HG02798 (cell line): Measurements from ENCODE around the gene TNS3.

Source experiments
- ATAC-seq: cut with Tn5 transposase; IDR thresholded peaks from one replicate; pipeline ENCODE4 v1.9.1; 2021; ENCODE audit warnings: mild to moderate bottlenecking; ENCODE audit not compliant: unreplicated experiment, poor library complexity

TNS3 gene

DNA sequence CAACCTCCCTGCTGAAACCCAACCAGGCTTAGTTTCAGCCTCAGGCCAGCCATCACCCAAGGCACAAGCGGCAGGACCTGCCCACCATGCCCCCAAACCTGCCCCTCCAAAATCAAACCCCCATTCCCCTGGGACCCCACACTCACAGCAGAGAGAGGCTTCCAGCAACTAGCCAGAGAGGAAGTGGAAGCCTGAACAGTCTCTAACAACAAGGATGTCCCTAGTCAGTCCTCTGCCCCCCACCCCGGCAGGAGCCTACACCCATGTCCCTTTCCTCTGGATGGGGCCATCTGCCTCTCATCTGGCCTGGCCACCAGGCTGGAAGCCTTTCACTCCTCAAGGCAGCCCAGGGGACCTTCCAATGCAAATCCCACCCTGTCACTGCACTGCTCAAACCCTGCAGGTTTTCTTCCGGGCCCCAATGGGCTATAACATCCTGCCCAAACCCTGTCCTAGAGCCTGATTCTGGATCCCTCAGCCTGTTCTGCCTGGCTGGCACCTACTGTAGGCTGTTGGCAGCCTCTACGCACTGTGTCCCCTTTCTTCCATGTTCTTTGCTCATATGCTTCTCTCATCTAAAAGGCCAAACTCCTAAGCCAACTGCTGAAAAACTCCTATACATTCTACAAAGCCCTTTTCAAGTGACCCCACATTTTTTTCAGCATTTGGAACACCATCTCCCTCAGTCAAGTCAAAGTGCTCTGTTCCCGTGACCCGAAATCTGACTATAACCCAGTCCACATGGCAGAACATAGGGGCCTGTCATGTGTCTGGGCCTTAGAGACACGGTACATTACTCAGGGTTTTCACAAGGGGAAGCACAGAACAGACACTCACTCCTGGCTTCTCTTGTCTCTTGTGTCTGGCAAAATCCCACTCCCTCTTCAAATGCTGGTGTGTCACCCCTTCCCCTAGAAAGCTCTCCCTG, 253.3 kb downstream of the TNS3 start:
- ATAC-seq, result no peak

DNA sequence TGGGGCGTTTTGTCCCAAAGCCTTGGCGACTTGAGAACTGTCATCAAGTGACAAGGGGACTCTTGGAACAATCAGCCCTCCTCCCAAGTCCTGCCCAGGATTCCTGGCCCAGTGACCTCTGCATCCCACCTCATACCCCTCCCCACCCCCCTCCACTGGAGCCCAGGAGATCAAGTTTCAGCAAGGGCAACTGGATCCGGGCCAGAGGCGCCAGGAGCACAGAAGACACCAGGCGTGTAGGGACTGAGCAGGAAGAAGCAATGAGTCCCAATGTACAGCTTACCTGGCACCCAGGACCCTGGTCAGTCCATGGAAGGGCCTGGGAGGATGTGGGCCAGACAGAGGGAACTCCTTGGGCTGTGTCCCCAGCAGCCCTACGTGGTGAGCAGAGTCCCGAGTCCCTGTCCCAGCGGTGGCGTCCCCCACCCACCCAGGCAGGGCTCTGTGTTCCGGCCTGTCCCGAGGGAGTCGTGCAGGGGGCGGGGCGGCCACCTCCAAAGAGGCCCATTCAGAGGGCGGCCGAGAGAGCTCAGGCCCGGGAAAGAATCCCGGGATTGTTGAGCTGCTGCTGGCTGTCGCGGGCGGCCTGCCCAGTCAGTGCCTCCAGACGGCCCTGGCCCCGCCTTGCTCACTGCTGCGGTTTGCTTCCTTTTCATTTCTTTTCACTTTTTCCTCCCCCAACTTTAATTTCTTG, 254.1 kb downstream of the TNS3 start:
- no peak for ATAC-seq

DNA sequence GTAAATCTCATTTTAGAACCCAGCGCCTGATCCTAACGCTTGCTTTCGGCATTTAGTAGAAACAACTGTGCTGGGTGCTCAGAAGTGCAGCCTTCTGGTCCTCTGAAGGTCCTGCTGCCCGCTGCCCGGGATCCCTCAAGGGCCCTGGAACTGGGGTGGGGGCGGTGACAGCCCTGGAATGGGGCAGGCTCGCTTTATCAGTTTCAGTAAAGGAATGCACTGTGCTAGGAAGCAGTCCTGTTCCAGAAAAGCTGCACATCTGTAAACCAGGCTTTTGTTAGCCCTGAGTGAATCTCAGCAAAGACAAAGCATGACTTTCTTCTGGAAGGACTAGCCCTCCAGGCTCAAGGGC, 254.6 kb downstream of the TNS3 start:
- ATAC-seq, result no peak

DNA sequence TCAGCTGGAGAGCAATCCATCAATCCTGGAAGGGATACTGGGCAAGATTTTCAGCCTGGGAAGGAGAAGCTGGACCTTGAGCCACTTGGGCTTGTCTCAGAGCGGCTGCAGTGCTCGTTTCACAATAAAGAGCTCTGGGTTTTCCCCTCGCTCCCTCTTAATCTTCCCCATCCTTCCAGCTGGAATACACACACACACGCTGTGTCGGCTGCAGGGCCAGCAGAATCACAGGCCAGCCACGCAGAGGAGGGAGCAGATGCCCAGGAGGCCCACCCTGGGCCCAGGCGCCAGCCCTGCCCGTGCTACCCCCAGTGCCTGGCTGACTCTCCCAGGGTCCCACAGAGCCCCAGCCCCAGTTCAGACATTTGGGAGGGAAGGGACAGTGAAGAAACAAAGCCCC, 255.1 kb downstream of the TNS3 start:
- ATAC-seq, result no peak

DNA sequence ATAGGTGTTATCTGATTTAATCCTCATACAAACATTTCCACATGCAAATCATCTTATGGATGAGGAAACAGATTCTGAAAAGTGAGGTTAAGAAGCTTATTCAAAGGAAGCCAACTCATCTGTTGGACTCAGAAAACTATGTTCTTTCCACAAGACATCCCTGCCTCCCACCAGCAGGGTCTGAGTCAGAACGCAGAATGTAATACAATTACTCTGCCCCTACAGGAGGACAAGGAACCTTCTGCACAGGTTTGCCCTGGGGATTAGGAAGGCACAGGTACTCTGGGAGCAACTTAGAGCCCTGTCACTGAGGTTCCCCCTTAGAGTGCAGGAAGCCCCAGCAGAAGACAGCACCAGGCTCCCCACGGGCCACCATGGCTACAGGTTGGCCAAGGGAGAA, 255.7 kb downstream of the TNS3 start:
- no peak for ATAC-seq

DNA sequence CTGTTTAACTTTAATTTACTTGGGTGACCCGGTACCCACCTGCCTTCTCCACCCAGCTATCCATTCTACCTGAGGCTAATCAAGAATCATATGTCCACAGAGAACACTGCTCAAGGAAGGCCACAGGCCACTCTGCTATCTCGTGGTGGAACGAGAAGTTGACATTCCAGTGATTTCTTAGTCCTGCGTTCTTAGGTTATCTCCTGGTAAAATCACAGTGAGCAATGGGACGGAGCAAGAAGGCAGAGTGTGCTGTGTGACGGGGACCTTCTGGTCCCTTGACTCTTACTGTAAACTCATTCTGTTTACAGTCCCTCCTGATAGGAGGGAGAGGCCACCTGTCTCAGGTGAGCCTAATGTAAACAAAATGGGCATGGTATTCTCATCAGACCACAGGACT, 256.6 kb downstream of the TNS3 start:
- no peak for ATAC-seq

DNA sequence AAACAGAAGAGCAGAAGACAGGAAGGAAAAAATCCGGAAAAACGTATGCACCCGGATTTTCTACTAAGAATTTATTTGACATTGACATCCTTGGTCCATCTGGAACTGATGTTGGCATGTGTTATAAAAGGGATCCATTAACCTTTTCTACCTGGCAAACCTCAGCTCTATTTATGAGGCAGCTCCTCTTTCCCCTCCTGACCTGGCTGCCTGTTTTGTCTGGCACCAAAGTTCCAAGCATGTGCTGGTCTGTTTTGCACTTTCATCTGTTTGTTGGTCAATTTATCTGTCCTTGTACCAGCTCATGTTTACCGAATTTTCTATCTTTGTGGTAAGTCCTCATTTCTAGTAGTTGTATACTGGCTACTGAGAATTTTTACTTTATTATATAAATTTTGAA, 258.0 kb downstream of the TNS3 start:
- no peak for ATAC-seq

DNA sequence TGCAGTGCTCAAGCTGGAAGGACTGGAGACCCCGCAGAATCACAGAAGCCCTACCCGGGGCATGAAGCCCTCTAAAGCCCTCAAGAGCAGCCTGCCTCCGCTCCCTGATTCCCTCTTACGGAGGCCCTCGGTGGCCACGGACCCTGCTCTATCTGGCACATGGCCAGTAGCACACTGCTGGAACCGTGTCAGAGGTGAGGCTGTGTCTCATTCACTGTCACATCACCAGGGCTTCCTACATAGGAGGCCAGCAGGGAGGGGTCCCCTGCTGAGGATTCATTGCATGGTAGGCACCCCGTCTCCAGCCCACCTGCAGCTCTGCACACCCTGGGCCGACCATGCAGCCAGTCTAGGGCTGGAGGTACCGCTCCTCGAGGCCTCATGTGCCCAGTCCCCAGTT, 259.2 kb downstream of the TNS3 start:
- ATAC-seq, result no peak

DNA sequence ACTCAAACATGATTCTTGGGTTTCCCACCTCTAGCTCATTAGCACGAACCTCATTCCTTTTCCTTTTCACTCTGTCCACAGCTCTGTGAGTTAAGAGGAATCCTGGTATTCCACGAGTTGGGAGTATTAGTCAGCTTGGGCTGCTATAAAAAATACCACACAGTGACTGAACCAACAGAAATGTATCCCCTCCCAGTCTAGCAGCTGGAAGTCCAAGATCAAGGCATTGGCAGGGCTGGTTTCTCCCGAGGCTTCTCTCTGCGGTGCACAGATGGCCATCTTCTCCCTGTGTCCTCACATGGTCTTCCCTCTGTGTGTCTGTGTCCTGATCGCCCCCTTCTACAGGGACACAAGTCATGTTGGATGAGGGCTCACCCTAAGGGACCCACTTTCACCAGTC, 261.6 kb downstream of the TNS3 start:
- no peak for ATAC-seq

DNA sequence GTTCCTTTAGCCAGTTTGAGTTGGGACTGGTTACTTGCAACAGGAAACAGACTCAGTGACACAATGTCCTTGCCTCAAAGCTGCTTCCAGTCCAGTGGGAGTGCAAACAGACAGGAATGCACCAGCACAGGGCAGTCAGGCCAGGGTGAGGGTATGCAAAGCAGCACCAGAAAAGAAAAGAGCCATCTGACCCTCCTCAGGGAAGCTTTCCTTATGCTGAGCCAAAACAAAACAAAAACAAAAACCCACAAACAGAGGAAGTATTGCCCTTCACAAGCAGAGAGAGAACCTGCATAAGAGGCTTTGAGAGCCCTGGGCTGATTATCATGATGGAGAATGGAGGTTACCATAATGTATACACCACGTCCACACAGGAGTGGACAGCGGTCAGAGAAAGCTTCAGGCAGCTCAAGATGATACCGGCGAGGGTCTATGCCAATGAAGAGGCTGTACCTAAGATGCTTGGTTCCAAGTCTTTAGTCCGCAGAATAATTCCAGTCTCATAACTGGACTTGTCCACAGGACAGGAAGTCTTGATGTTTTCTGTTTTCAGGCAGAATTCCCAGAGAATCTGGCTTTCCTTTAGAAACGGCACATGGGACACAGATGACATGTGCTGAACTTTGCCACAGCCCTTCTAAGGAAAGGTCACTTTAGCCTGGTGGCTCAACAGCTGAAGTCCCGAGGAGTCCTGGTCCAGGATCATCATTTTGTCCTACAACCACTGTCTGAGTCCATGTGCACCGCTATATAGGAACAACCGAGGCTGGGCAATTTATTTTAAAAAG, 263.3 kb downstream of the TNS3 start:
- no peak for ATAC-seq

DNA sequence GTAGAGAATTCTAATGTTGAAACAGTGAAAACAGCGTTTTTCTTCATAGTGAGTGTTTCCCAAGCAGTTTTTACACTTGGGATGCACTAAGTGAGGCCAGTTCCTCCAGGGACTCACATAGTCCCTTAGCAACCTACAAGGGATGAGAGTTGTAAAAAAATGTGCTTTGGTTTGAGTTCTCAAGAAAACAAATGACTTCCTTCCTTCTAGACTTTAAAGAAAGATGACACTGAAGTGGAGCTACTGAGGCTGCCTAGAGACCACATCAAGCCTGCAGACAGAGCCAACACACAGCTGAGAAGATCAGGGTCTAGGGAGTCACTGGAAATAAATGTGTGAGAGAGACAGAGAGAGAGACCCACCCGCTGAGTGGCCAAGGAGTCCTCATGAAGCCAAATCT, 264.4 kb downstream of the TNS3 start:
- ATAC-seq, result no peak

DNA sequence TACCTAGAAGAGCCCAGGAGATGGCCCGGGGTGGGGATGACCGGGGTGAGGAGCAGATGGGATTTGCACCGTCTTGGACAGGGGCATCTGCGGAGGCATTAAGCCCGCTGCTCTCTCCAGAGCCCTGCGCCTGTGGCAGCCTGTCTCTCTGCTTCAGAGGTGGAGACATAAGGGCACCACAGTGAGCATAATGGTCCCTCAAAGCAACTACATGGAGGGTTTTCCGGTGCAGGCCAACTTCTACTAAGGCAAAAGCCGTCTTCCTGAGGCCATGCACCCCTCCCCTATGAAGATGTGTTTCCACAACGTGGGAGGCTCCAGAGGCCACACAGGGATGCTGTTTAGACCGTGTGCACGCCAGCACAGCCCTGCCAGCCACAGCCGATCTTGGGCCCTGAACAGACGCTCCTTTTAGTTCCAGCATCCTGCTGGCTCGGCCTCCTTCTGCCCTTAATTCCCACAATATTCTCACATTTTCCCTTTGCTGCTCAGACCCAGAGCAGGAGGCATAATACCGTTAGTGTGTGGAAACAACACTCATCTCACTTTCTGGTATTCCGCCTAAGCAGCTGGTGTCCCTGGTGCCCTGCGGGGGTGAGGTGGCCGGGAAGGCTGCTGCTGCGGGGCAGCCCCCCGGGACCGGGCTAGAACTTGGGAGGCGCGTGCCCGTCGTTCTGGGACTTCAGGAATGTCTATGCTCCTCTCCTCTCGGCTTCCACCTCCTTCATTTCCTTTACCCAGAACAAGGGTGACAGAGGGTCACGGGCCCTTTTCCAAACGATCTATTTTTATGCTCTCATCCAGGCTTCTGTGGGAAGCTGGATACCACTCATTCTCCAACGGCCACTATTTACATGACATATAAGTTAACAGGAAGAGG, 266.9 kb downstream of the TNS3 start:
- ATAC-seq, result no peak

DNA sequence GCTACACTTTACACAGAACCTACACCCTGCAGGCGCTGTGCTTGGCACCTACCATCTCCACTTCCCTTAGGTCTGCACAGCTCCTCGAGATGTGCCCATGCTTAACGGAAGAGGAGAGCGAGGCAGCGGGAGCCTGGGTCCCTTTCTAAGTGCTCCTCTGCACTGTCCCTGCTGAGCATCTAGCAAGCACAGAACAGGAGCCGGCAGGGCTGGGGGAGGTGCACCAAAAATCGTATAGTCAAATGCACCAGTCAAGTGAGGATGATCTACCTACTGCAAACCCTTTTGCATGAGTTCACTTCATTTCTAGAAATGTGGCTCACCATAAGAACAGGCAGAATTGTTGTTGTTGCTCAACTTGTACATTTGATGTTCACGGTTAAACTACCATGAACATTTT, 267.7 kb downstream of the TNS3 start:
- ATAC-seq, result no peak

DNA sequence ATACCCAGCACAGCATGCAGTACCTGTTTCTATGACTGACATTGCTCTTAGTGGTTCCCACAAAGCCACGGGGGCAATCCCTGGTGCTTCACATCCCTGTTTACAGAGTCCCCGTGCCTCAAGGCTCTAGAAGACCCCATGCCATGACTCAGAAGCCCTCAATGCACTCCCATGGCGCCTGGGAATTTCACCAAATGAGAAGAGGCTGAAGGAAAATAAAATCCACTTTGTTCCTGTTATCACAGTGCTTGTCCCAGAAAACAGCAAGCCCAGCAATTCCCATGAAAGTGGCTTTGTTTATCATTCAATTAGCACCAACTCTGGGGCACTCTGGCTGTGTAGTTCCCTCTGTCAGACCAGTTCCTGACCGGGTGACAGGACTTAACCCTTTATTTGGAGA, 268.3 kb downstream of the TNS3 start:
- ATAC-seq, result no peak

DNA sequence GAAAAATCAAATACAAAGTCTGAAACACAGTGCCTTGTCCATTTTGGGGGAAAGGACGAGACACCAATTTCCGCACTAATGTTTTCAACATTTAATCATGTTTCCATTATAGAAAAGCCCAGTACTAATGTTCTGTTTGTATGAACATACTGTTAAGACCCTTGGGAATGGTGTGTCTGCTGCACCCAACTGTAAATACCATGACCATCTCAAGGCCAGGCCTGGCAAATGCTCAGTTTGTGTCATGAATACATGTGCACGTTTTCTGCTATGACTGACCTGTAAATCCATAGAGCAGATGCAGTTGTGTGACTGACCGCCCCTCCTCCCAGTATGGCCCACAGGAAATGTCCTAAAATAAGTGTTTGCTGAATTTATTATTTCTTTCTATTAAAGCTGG, 270.0 kb downstream of the TNS3 start:
- ATAC-seq, result no peak

DNA sequence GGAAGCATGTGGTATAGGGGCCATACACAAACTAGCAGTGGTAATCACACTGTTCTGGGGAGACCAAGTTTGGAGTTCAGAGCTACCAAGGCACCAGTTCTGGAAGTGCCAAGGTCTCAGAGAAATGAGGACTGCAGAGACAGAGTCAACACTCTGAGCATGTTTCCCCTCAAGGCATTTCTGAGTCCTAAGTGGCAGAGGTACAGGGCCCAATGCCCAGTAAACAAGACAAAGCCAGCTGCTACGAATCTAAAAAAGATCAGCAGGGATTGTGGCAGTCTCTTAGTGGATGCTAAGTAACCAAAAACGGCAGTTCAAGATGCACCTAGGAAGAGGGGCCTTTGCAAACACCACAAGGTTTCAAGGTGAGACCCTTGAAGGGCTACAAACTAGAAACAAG, 271.9 kb downstream of the TNS3 start:
- no peak for ATAC-seq

DNA sequence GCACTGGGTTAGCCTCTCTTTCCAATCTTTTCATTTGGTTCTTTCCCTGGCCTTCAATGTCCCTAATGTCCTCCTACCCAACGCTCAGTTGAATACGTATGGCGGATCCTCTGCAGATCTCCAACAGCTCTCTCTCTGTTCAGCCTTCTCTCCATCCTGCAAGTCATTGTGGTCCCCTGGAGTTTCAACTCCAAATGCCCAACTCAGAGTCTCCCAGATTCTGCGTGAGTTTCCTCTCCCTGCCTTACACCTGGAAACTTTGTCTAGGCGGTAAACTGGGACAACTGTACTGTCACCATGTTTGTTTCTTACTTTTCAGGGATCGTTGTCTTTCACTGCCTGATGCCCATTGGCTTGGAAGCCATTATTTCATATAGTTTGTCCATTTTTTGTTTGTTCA, 273.1 kb downstream of the TNS3 start:
- ATAC-seq, result no peak

DNA sequence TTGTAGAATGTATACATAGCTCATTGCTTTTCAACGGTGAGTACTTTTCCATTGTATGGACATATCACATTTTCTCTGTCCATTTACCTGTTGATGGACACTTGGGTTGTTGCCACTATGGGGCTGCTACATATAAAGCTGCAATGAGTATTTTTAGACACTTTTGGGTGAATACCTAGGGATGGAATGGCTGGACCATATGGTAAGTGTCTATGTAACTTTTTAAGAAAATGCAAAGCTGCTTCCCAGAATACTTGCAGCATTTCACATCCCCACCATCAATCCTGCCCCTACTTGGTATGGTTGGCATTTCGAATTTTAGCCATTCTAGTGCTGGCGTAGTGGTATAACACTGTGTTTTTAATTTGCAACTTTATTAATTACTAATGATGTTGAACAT, 274.6 kb downstream of the TNS3 start:
- no peak for ATAC-seq

DNA sequence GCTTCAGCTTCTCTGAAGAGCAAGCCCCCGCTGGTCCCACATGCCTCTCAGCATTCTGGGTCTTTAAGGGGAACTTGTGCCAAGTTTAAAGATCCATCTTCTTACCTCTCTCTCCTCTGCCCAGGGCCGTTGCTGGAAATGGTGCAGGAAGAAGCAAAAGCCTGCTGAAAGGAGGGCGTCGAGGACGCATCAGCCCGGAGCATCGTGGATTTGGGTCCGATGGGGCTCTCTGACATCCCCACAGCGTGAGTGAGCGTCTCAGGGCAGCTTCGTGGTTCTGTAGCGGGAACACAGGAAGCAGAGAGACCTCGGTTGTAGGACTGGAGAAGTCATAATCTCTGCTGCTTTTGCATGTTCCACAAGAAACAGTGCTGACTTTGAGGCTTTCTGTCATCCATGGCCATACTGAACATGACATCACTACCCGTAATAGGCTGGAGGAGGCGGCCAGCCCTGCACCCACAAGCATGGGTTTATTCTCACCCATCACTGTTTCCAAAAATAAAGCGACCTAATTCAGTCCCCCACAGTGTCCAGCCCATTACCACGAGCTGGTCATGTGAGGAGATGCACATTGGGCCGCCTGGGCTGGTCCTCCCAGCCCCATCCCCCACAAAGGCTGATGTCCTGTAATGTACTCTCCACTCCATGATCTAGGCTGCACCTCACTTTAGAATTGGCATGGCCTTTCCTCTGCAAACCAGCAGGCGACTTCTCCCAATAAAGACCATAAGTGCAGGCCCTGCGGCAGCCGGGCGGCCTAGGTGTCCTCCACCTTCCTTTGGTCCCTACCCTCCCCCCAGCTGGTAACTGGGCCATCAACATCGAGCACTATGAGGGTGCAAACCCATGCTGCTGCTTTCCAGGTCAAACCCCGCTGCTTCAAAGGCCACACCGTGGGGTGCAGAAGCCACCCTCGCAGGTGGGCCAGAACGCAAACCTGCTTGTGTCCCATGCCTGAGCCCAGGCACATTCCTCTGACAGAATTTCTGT, 276.9 kb downstream of the TNS3 start:
- ATAC-seq, result no peak
